Stimulated activated effector memory CD8-positive, alpha-beta T cell treated with anti-CD3 and anti-CD28 coated beads, Interleukin-12 subunit alpha, Interleukin-12 subunit beta, amount 100 ng/mL, for 72 hours (primary cell): ENCODE data around the gene ATG2B.

ENCODE experiments used
- ATAC-seq: fragments of 150-1000 bp; cut with Tn5 transposase; 2 replicates; pipeline ENCODE4 v1.10.0; 2021
- DNase-seq, 2 donors: peaks; one replicate each; pipeline ENCODE4 v3.0.0; 2021 to 2022; ENCODE audit warnings: low spot score in 2 of 2
- H3K27ac Mint-ChIP-seq: one replicate; pipeline ENCODE4 v1.8.0; 2022; ENCODE audit warnings: mild to moderate bottlenecking, mixed read lengths
- H3K36me3 Mint-ChIP-seq: one replicate; pipeline ENCODE4 v1.8.0; 2022; ENCODE audit warnings: mild to moderate bottlenecking, mixed read lengths
- H3K4me1 Mint-ChIP-seq: one replicate; pipeline ENCODE4 v1.8.0; 2022; ENCODE audit warnings: mixed read lengths
- H3K4me3 Mint-ChIP-seq: one replicate; pipeline ENCODE4 v1.8.0; 2022; ENCODE audit warnings: mild to moderate bottlenecking, mixed read lengths
- H3K9me3 Mint-ChIP-seq: one replicate; pipeline ENCODE4 v1.8.0; 2022; ENCODE audit warnings: mixed read lengths

Gene ATG2B, protein sequence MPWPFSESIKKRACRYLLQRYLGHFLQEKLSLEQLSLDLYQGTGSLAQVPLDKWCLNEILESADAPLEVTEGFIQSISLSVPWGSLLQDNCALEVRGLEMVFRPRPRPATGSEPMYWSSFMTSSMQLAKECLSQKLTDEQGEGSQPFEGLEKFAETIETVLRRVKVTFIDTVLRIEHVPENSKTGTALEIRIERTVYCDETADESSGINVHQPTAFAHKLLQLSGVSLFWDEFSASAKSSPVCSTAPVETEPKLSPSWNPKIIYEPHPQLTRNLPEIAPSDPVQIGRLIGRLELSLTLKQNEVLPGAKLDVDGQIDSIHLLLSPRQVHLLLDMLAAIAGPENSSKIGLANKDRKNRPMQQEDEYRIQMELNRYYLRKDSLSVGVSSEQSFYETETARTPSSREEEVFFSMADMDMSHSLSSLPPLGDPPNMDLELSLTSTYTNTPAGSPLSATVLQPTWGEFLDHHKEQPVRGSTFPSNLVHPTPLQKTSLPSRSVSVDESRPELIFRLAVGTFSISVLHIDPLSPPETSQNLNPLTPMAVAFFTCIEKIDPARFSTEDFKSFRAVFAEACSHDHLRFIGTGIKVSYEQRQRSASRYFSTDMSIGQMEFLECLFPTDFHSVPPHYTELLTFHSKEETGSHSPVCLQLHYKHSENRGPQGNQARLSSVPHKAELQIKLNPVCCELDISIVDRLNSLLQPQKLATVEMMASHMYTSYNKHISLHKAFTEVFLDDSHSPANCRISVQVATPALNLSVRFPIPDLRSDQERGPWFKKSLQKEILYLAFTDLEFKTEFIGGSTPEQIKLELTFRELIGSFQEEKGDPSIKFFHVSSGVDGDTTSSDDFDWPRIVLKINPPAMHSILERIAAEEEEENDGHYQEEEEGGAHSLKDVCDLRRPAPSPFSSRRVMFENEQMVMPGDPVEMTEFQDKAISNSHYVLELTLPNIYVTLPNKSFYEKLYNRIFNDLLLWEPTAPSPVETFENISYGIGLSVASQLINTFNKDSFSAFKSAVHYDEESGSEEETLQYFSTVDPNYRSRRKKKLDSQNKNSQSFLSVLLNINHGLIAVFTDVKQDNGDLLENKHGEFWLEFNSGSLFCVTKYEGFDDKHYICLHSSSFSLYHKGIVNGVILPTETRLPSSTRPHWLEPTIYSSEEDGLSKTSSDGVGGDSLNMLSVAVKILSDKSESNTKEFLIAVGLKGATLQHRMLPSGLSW (N-terminal part only)

DNA sequence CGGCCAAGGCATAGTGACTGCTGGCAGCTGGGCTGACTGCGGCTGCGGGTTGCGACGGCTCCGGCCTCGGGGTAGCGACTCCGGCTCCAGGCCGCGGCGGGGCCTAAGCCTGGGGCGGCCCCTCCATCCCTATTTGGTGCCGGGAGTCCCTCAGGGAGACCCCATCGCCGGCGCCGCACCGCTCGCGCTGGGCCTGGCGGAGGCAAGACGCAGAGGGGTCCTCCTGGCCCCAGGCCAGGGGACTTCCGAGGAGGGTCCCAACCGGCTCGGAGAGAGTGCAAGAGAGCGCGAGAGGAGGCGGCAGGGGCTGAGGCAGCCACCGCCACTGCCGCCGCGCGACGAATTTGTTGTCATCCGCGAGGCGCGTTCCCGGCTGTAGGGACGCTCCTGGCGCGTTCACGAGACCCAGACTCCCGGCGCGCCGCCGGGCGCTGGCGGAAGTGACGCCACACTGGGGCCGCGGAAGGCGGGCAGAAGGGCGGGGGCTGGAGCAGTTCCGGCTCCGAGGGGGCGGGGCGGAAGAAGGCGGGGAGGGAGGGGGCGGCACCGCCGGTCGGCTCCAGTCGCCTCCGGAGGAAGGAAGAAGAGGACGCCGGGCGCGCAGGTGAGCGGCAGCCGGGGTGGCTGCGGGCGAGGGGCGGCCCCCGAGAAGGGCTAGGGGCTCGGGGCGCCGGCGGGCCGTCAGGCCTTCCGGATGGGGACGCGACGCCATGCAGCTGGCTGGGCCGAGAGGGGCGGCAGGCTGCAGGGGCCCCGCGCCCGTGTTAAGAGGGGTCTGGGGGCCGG, at the start of gene ATG2B, which contains the start of gene GSKIP:
TSS of gene ATG2B (minus strand) at position 377 of the 786 bp plus-strand sequence. CDS start at position 12, 365 bp downstream.
TSS of gene GSKIP (plus strand) at position 562 of the 786 bp plus-strand sequence. CDS start 18,722 bp downstream, outside the sequence.
- H3K36me3 Mint-ChIP-seq: no peaks in the 10 kb centered on the region
- H3K4me3 Mint-ChIP-seq: peak within 1 kb of the TSS; percentile 90
- no peaks in the 10 kb centered on the region for H3K9me3 Mint-ChIP-seq
- peak within 1 kb of the TSS; percentile 97 for H3K27ac Mint-ChIP-seq
- peak; percentile 91 for ATAC-seq
- DNase-seq: peak; percentile 95 to 97
- peaks cover 46% of the 10 kb centered on the region for H3K4me1 Mint-ChIP-seq

DNA sequence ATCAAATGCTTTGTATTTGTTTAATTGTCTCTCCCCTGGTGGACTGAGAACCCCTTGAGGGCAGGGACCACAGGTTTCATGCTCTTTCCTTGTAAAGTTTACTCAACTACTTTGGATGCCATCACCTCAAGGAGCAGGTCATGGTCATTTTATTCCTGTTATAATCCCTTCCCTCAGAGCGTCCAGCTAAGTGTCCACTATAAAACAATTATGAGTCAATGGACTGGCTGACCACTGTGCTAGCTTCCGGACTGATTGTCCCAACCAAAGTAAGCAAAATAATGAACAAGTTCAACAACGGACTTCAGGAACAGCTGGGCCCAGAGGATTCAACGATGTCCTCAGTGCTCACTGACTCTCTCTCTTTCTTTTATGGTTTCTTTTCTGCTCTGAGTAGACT, 47.0 kb upstream of the ATG2B start:
- no peaks in the 10 kb centered on the region for H3K9me3 Mint-ChIP-seq

DNA sequence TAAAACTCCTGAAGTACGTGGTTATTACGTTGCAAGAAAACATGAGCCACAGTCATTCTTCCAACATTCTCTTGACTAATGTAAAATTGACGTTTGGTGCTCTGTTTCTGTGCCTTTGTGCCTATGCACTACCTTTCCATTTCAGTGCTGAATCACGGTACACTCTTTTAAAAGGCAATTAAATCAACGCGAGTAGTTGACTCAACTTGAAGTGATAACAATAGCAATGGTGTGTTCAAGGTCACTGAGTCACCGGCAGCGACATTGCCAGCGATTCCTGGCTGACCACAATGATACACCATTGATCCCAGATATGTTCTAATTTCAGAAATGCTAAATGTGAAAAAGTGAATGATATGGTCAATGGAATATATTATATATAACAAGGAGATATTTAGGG, 46.6 kb upstream of the ATG2B start:
- Mint-ChIP-seq H3K4me1 (no peaks in the 10 kb centered on the region), H3K27ac (no peak overlapping the region), H3K36me3 (no peaks in the 10 kb centered on the region), H3K4me3 (no peak overlapping the region), H3K9me3 (no peaks in the 10 kb centered on the region)
- DNase-seq (no peak), ATAC-seq (no peak)

More for the DNA sequence above, 47.0 kb upstream of the ATG2B start:
- no peak overlapping the region for H3K27ac Mint-ChIP-seq
- no peak for DNase-seq
- no peaks in the 10 kb centered on the region for H3K36me3 Mint-ChIP-seq
- no peak overlapping the region for H3K4me3 Mint-ChIP-seq
- no peak for ATAC-seq
- H3K4me1 Mint-ChIP-seq: no peaks in the 10 kb centered on the region

DNA sequence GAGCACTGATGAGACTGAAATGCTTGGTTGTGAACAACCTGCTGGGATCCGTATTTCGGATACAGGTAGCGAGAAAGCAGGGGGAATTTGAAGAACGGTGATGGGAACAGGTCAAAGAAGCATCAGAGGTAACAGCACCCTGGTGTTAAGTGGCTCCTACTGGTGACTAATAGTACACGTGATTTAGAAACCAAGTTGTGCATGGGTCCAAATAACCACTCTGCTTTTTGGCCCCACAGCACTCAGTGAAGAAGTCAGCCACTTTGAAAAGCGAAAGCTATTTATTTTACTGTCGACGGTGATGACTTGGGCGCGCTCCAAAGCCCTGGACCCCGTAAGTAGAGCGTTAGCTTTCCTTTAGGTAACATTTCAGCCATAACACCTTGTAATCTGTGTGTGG, 45.5 kb upstream of the ATG2B start:
- Mint-ChIP-seq H3K36me3 (no peaks in the 10 kb centered on the region), H3K9me3 (no peaks in the 10 kb centered on the region), H3K4me3 (no peak overlapping the region), H3K4me1 (no peaks in the 10 kb centered on the region), H3K27ac (no peak overlapping the region)
- DNase-seq (no peak), ATAC-seq (no peak)

GRCh38 chr14:96407935-96408570, 44.9 kb upstream of the ATG2B start:
- DNase-seq: no peak
- no peak overlapping the region for H3K27ac Mint-ChIP-seq
- H3K4me1 Mint-ChIP-seq: no peaks in the 10 kb centered on the region
- no peaks in the 10 kb centered on the region for H3K9me3 Mint-ChIP-seq
- no peaks in the 10 kb centered on the region for H3K36me3 Mint-ChIP-seq
- no peak overlapping the region for H3K4me3 Mint-ChIP-seq
- no peak for ATAC-seq

GRCh38 chr14:96405677-96406076, 42.5 kb upstream of the ATG2B start:
- H3K4me3 Mint-ChIP-seq: no peak overlapping the region
- no peaks in the 10 kb centered on the region for H3K36me3 Mint-ChIP-seq
- H3K4me1 Mint-ChIP-seq: no peaks in the 10 kb centered on the region
- no peaks in the 10 kb centered on the region for H3K9me3 Mint-ChIP-seq
- DNase-seq (no peak), ATAC-seq (no peak)
- H3K27ac Mint-ChIP-seq: no peak overlapping the region

DNA sequence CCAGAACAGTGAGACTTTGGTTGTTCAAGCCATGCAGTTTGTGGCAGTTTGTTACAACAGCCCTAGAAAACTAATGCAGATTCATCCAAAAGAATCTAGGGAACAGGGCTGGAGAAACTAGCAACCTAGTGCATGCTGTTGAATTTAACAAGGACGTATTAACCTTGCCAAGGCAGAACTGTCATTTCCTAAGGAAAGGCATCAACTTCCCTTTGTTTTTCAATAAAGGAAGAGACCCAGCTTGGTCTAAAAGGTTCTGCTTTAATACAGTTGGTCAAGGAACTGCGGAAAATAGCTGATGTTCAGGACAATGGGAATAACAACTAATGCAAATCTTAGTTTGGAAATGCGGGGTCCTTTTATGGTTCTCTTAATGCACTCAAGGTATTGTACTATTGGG, 40.3 kb upstream of the ATG2B start:
- no peak overlapping the region for H3K4me3 Mint-ChIP-seq
- DNase-seq (no peak), ATAC-seq (no peak)
- H3K36me3 Mint-ChIP-seq: no peaks in the 10 kb centered on the region
- no peaks in the 10 kb centered on the region for H3K4me1 Mint-ChIP-seq
- no peak overlapping the region for H3K27ac Mint-ChIP-seq
- H3K9me3 Mint-ChIP-seq: no peaks in the 10 kb centered on the region

GRCh38 chr14:96400495-96400894, 37.4 kb upstream of the ATG2B start:
- H3K9me3 Mint-ChIP-seq: no peaks in the 10 kb centered on the region
- H3K27ac Mint-ChIP-seq: no peak overlapping the region
- no peak for ATAC-seq
- no peaks in the 10 kb centered on the region for H3K36me3 Mint-ChIP-seq
- H3K4me3 Mint-ChIP-seq: no peak overlapping the region
- H3K4me1 Mint-ChIP-seq: no peaks in the 10 kb centered on the region
- no peak for DNase-seq

DNA sequence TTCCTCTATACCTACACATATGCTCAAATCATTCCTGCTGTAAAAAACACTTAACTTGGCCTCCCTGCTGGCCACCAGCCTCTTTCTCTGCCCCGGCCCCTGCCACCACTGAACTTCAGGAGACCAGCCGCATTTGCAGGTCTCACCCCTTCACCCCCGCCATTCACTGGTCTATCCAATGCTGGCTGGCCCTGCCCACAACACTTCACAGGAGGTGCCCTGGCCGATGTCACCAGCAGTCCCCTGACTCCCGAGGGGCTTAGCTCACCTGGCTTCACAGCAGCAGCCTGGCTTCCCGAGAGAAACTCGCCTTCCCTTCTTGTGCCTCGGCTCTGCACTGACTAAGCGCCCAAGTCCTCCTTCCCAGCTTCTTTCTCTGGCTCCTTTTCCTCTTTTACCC, 36.3 kb upstream of the ATG2B start:
- DNase-seq: no peak
- H3K4me3 Mint-ChIP-seq: no peak overlapping the region
- no peak for ATAC-seq
- peak overlapping the region; percentile 14 for H3K27ac Mint-ChIP-seq
- no peaks in the 10 kb centered on the region for H3K4me1 Mint-ChIP-seq
- H3K9me3 Mint-ChIP-seq: no peaks in the 10 kb centered on the region
- H3K36me3 Mint-ChIP-seq: no peaks in the 10 kb centered on the region

GRCh38 chr14:96398921-96399320, 35.8 kb upstream of the ATG2B start:
- Mint-ChIP-seq H3K4me1 (no peaks in the 10 kb centered on the region), H3K4me3 (no peak overlapping the region), H3K9me3 (no peaks in the 10 kb centered on the region), H3K36me3 (no peaks in the 10 kb centered on the region), H3K27ac (no peak overlapping the region)
- ATAC-seq (no peak), DNase-seq (peak in 1 of 2 donors; percentile 41)

DNA sequence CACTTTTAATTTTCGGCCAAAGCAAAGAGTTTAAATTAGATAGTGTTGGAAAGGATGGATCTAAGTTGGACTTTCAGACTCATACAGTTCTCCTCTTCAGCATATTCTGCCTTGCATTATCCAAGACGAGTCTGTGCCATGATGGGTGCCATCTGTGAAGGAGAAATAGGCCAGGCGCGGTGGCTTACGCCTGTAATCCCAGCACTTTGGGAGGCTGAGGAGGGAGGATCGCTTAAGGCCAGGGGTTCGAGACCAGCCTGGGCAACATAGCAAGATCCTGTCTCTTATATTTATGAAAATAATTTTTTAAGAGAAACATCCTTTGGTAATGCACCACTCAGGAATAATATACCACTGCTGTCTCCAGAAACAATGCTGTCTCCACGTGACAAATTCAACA, 35.3 kb upstream of the ATG2B start:
- H3K4me3 Mint-ChIP-seq: no peak overlapping the region
- peak in 1 of 2 donors; percentile 25 for DNase-seq
- H3K27ac Mint-ChIP-seq: no peak overlapping the region
- H3K4me1 Mint-ChIP-seq: no peaks in the 10 kb centered on the region
- H3K9me3 Mint-ChIP-seq: no peaks in the 10 kb centered on the region
- no peak for ATAC-seq
- H3K36me3 Mint-ChIP-seq: no peaks in the 10 kb centered on the region

GRCh38 chr14:96394047-96394815, 31.1 kb upstream of the ATG2B start:
- ATAC-seq: no peak
- no peak overlapping the region for H3K27ac Mint-ChIP-seq
- H3K4me1 Mint-ChIP-seq: peaks cover 5% of the 10 kb centered on the region
- no peaks in the 10 kb centered on the region for H3K9me3 Mint-ChIP-seq
- no peak overlapping the region for H3K4me3 Mint-ChIP-seq
- peak in 1 of 2 donors; percentile 42 for DNase-seq
- no peaks in the 10 kb centered on the region for H3K36me3 Mint-ChIP-seq

DNA sequence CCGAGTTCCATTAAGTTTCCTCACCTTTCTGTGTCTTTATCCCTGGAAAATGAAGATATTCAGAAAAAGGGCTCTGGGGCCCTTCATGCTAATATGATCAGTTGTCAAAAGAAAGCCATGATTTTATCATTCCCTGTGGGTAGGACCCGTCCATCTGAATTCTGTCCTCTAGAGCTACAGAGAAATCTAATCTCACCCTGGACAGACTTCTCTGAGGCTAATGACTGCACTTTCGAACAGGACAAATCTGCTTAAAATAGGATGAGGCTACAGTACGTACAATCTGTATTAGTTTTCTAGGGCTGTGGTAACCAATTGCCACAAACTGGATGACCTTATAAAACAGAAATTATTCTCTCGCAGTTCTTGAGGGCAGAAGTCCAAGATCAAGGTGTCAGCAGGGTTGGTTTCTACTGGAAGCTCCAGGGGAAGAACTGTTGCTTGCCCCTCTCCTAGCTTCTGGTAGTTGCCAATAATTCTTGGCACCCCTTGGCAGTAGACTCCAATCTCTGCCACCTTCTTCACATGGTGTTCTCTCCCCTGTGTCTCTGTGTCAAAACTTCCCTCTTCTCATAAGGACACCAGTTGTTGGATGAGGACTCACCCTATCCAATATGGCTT, 30.0 kb upstream of the ATG2B start:
- Mint-ChIP-seq H3K36me3 (no peaks in the 10 kb centered on the region), H3K9me3 (no peaks in the 10 kb centered on the region), H3K4me1 (peaks cover 5% of the 10 kb centered on the region), H3K27ac (no peak overlapping the region), H3K4me3 (peak overlapping the region; percentile 92)
- peak in 1 of 2 donors; percentile 43 for DNase-seq
- ATAC-seq: no peak
